ENCODE measurements around the gene UBE2H.
"Not testable (repeated sequence)": the region's sequence is repeated elsewhere in the genome, so short reads cannot be mapped to it uniquely, and the experiment has no call there.

Gene UBE2H

DNA sequence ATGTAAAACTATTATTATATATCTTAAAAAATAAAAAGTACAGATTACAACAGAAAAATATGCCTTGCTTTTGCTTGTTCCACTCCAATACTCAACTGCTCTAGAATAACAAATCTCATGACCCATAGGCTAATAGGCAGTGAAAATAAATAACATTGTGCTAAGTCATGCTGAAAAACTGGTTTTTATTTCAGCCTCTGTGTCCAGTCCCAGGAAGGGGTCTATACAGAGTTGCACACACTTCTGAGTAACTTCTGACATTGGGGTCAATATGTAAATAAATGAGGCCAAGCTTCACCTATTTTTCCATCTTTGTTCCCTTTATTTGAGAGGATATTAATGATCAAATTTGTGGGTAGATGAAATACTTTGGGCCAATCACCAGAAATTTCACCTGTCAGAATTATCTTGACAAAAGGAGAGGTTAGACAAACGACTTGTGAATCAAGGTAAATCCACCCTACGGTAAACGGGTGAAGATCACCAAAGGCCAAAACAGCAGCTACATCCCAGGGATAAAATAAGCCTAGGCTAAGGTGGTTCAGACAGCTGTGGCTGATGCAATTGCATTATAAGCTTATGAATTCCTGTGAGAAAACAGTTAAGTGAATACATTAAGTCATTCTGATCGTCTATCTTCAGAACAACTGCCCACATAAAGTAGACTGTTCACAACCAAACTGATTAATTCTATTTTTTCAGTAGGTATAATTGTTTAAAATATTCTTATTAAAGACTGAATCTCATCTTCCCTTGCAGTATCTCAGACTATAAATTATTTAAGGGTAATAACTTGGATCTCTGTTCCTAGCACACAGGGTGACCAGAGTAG lies 87.5 kb downstream of the UBE2H start:
- ChIA-PET POLR2A (interaction anchor here (0.8 kb wide), 1 partner anchor 114 kb away, joined by 3 read pairs; no protein-coding TSS in a partner anchor), CTCF (no interaction called here)
- no peaks in the 10 kb centered on the region for H3K36me3 ChIP-seq (ENCODE audit: control insufficient read depth in 2 of 2, insufficient read depth in 1 of 2, low read length in 2 of 2)
- no peak overlapping the region for H3K27ac ChIP-seq (ENCODE audit: extremely low read depth, low read depth, low read length)
- peaks cover 5% of the 10 kb centered on the region; the same call in 1 of the 2 replicates for H3K4me1 ChIP-seq (ENCODE audit: control insufficient read depth, insufficient read depth, low read length)
- no peak overlapping the region for H3K4me3 ChIP-seq (ENCODE audit: low read depth, low read length)
- H3K9me3 ChIP-seq (ENCODE audit: control insufficient read depth, insufficient read depth, low read depth, low read length): no peaks in the 10 kb centered on the region
- TF ChIP-seq, protein P1, sequence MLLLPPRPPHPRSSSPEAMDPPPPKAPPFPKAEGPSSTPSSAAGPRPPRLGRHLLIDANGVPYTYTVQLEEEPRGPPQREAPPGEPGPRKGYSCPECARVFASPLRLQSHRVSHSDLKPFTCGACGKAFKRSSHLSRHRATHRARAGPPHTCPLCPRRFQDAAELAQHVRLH (tag by site-specific recombination; IDR thresholded peaks at IDR 0.05): no peak
- no peak for TF ChIP-seq ZNF830 (tag by site-specific recombination; IDR thresholded peaks at IDR 0.05; ENCODE audit: low read depth)
- TF ChIP-seq ZNF266 (tag by site-specific recombination; IDR thresholded peaks at IDR 0.05; ENCODE audit: low read depth): no peak
- TF ChIP-seq, protein P2, sequence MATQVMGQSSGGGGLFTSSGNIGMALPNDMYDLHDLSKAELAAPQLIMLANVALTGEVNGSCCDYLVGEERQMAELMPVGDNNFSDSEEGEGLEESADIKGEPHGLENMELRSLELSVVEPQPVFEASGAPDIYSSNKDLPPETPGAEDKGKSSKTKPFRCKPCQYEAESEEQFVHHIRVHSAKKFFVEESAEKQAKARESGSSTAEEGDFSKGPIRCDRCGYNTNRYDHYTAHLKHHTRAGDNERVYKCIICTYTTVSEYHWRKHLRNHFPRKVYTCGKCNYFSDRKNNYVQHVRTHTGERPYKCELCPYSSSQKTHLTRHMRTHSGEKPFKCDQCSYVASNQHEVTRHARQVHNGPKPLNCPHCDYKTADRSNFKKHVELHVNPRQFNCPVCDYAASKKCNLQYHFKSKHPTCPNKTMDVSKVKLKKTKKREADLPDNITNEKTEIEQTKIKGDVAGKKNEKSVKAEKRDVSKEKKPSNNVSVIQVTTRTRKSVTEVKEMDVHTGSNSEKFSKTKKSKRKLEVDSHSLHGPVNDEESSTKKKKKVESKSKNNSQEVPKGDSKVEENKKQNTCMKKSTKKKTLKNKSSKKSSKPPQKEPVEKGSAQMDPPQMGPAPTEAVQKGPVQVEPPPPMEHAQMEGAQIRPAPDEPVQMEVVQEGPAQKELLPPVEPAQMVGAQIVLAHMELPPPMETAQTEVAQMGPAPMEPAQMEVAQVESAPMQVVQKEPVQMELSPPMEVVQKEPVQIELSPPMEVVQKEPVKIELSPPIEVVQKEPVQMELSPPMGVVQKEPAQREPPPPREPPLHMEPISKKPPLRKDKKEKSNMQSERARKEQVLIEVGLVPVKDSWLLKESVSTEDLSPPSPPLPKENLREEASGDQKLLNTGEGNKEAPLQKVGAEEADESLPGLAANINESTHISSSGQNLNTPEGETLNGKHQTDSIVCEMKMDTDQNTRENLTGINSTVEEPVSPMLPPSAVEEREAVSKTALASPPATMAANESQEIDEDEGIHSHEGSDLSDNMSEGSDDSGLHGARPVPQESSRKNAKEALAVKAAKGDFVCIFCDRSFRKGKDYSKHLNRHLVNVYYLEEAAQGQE (tag by site-specific recombination; IDR thresholded peaks at IDR 0.05): no peak
- no peak for TF ChIP-seq ZNF248 (tag by site-specific recombination; IDR thresholded peaks at IDR 0.05)
- no peak for TF ChIP-seq ZNF37A (tag by site-specific recombination; IDR thresholded peaks at IDR 0.05)
- TF ChIP-seq ZNF2 (tag by site-specific recombination; IDR thresholded peaks at IDR 0.05): no peak
- TF ChIP-seq ZNF791 (tag by site-specific recombination; IDR thresholded peaks at IDR 0.05): no peak
- no peak for TF ChIP-seq ZNF747 (tag by site-specific recombination; IDR thresholded peaks at IDR 0.05)
- TF ChIP-seq ZNF157 (tag by site-specific recombination; IDR thresholded peaks at IDR 0.05): no peak
- no peak for TF ChIP-seq ZNF843 (tag by site-specific recombination; IDR thresholded peaks at IDR 0.05)
- TF ChIP-seq SP2 (tag by site-specific recombination; IDR thresholded peaks at IDR 0.05): no peak
- TF ChIP-seq, protein P3, sequence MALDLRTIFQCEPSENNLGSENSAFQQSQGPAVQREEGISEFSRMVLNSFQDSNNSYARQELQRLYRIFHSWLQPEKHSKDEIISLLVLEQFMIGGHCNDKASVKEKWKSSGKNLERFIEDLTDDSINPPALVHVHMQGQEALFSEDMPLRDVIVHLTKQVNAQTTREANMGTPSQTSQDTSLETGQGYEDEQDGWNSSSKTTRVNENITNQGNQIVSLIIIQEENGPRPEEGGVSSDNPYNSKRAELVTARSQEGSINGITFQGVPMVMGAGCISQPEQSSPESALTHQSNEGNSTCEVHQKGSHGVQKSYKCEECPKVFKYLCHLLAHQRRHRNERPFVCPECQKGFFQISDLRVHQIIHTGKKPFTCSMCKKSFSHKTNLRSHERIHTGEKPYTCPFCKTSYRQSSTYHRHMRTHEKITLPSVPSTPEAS (tag by site-specific recombination; IDR thresholded peaks at IDR 0.05): no peak

DNA sequence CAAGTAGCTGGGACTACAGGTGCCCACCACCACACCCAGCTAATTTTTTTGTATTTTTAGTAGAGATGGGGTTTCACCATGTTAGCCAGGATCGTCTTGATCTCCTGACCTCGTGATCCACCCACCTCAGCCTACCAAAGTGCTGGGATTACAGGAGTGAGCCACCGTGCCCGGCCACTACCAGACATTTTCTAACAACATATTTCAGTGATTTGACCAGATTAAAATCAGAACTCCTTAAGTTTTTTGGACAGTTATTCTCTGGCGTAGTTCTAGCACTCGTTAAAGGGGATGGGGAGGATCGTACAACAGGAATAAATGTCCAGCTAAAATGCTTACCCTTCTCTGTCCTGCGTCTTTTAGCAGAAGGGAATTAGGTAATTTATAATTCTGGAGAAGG lies 88.1 kb downstream of the UBE2H start:
- CTCF ChIA-PET; POLR2A ChIA-PET; H3K4me3 ChIP-seq (ENCODE audit: low read depth, low read length); H3K4me1 ChIP-seq (ENCODE audit: control insufficient read depth, insufficient read depth, low read length); H3K9me3 ChIP-seq (ENCODE audit: control insufficient read depth, insufficient read depth, low read depth, low read length); H3K27ac ChIP-seq (ENCODE audit: extremely low read depth, low read depth, low read length); H3K36me3 ChIP-seq (ENCODE audit: control insufficient read depth in 2 of 2, insufficient read depth in 1 of 2, low read length in 2 of 2): not testable (repeated sequence)

DNA sequence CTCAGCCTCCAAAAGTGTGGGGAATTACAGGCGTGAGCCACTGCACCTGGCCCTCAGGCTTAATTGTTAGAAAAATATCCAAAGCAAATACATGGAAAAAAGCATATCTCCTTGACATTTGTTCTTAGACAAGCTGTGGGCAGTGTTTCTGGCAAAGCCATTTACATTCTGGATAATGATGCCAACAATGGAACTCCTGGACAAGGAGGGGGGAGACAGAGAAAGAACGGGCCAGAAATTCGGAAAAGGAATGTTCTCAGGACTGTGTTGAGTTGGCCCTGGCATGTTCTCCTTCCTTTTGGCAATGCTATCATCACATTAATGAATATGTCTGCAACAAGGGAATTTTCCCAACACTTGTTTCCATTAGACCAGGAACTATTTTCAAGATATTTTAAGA lies 88.7 kb downstream of the UBE2H start:
- Histone ChIP-seq H3K36me3 (ENCODE audit: control insufficient read depth in 2 of 2, insufficient read depth in 1 of 2, low read length in 2 of 2) (no peaks in the 10 kb centered on the region), H3K27ac (ENCODE audit: extremely low read depth, low read depth, low read length) (no peak overlapping the region), H3K4me3 (ENCODE audit: low read depth, low read length) (no peak overlapping the region), H3K9me3 (ENCODE audit: control insufficient read depth, insufficient read depth, low read depth, low read length) (no peaks in the 10 kb centered on the region), H3K4me1 (ENCODE audit: control insufficient read depth, insufficient read depth, low read length) (peaks cover 5% of the 10 kb centered on the region; the same call in 1 of the 2 replicates)
- ChIA-PET CTCF (interaction anchor here (1.0 kb wide), 1 partner anchor 21 kb away, joined by 5 read pairs; no protein-coding TSS in a partner anchor), POLR2A (no interaction called here)
- no peak for TF ChIP-seq KLF10 (tag by site-specific recombination; IDR thresholded peaks at IDR 0.05)
- TF ChIP-seq, protein P4, sequence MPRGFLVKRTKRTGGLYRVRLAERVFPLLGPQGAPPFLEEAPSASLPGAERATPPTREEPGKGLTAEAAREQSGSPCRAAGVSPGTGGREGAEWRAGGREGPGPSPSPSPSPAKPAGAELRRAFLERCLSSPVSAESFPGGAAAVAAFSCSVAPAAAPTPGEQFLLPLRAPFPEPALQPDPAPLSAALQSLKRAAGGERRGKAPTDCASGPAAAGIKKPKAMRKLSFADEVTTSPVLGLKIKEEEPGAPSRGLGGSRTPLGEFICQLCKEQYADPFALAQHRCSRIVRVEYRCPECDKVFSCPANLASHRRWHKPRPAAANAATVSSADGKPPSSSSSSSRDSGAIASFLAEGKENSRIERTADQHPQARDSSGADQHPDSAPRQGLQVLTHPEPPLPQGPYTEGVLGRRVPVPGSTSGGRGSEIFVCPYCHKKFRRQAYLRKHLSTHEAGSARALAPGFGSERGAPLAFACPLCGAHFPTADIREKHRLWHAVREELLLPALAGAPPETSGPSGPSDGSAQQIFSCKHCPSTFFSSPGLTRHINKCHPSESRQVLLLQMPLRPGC (tag by site-specific recombination; IDR thresholded peaks at IDR 0.05): no peak
- TF ChIP-seq BCL11A (tag by site-specific recombination; IDR thresholded peaks at IDR 0.05; ENCODE audit: low read depth): no peak
- TF ChIP-seq ZNF664 (tag by site-specific recombination; IDR thresholded peaks at IDR 0.05): no peak
- TF ChIP-seq, protein P5, sequence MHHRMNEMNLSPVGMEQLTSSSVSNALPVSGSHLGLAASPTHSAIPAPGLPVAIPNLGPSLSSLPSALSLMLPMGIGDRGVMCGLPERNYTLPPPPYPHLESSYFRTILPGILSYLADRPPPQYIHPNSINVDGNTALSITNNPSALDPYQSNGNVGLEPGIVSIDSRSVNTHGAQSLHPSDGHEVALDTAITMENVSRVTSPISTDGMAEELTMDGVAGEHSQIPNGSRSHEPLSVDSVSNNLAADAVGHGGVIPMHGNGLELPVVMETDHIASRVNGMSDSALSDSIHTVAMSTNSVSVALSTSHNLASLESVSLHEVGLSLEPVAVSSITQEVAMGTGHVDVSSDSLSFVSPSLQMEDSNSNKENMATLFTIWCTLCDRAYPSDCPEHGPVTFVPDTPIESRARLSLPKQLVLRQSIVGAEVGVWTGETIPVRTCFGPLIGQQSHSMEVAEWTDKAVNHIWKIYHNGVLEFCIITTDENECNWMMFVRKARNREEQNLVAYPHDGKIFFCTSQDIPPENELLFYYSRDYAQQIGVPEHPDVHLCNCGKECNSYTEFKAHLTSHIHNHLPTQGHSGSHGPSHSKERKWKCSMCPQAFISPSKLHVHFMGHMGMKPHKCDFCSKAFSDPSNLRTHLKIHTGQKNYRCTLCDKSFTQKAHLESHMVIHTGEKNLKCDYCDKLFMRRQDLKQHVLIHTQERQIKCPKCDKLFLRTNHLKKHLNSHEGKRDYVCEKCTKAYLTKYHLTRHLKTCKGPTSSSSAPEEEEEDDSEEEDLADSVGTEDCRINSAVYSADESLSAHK (tag by site-specific recombination; IDR thresholded peaks at IDR 0.05): no peak
- TF ChIP-seq ZNF626 (tag by site-specific recombination; IDR thresholded peaks at IDR 0.05): no peak

All from HEK293 (cell line).